Measurements from ENCODE around the gene DPH2. TPM values are rescaled to one million over a fixed set of nuclear protein-coding genes. Genes with fewer than 3 reads are reported as not detected.

The DPH2 gene
- total and polyA plus RNA-seq, 10 of the 15 experiments (the other 5 are each of a cell fraction or from before 2014, with no cell fraction given), result 13.1 to 82.9 (median 52.0) TPM

- POLR2A ChIA-PET, result interaction anchor here (0.6 to 3.8 kb wide), 4 partner anchors 15 to 119 kb away, joined by 3 to 18 read pairs (median 4); partner anchors contain the start of gene IPO13
- H3K4me2 ChIP-seq (ENCODE audit: control insufficient read depth, insufficient read depth), result peak overlapping the region; percentile 84
- H3K79me2 ChIP-seq (ENCODE audit: control insufficient read depth, insufficient read depth, low read length), result peaks cover 45% of the 10 kb centered on the region
- H3K9ac ChIP-seq (ENCODE audit: control insufficient read depth, insufficient read depth, low read length), result no peak overlapping the region
- intact Hi-C loops (cut with micrococcal nuclease; ENCODE audit: unreplicated experiment) (no loop called here), in situ Hi-C loops (cut with MboI) (no loop called here)
- peaks cover 30% of the 10 kb centered on the region for H3K4me1 ChIP-seq (ENCODE audit: control insufficient read depth, insufficient read depth, low read length)
- ATAC-seq (no peak), FAIRE-seq (no peak), DNase-seq (ENCODE audit: low read depth, low spot score) (no peak)
- 96% methylated on average over 8 of the region's 8 CpGs for WGBS (ENCODE audit: insufficient coverage, insufficient replicate concordance, low lambda C conversion rate, missing lambda C conversion rate)
- RAD21 ChIA-PET (ENCODE audit: unreplicated experiment), result interaction anchor here (0.6 kb wide), 1 partner anchor 1326 kb away, joined by 3 read pairs; no protein-coding TSS in a partner anchor
- H3K27ac ChIP-seq (ENCODE audit: control insufficient read depth, insufficient read depth), result no peak overlapping the region
- no peaks in the 10 kb centered on the region for H4K20me1 ChIP-seq (ENCODE audit: control insufficient read depth, insufficient read depth)
- H3K27me3 ChIP-seq (replicated peaks in 1 of 2; ENCODE audit: control insufficient read depth in 2 of 2, insufficient read depth in 2 of 2, low read length in 1 of 2), result no peaks in the 10 kb centered on the region
- H3K36me3 ChIP-seq (ENCODE audit: control insufficient read depth in 2 of 2, insufficient read depth in 2 of 2, low read length in 1 of 2), result peaks cover 7 to 15% of the 10 kb centered on the region in 2 experiments
- TF ChIP-seq NR2F1 (conservative IDR thresholded peaks at IDR 0.05) (no peak), TCF12 (IDR thresholded peaks at IDR 0.05; ENCODE audit: low read depth, low read length) (no peak), ASH2L (IDR thresholded peaks at IDR 0.05; ENCODE audit: borderline replicate concordance, low read depth) (no peak), BCLAF1 (IDR thresholded peaks at IDR 0.05) (no peak), RBBP5 (conservative IDR thresholded peaks at IDR 0.05) (no peak), EP300 (IDR thresholded peaks at IDR 0.05; ENCODE audit: borderline replicate concordance in 1 of 2, control insufficient read depth in 1 of 2, low read depth in 2 of 2, low read length in 2 of 2) (no peak), ZSCAN29 (IDR thresholded peaks at IDR 0.05) (no peak), POLR2A (IDR thresholded peaks at IDR 0.05; ENCODE audit: low read depth, low read length) (no peak), USF2 (IDR thresholded peaks at IDR 0.05; ENCODE audit: borderline replicate concordance, low read depth, low read length) (no peak), ZNF217 (IDR thresholded peaks at IDR 0.05) (no peak), ZBTB33 (IDR thresholded peaks at IDR 0.05) (no peak), ESRRA (IDR thresholded peaks at IDR 0.05; ENCODE audit: low read length) (no peak), MEF2B (IDR thresholded peaks at IDR 0.05; ENCODE audit: partially characterized antibody, poor library complexity, severe bottlenecking) (no peak), CEBPB (IDR thresholded peaks at IDR 0.05; ENCODE audit: borderline replicate concordance in 1 of 2, low read depth in 2 of 2, low read length in 2 of 2) (no peak)
- peak overlapping the region; percentile 95; the same call in 1 of the 2 replicates for H3K4me3 ChIP-seq
- no peak overlapping the region for H2AFZ ChIP-seq (ENCODE audit: control insufficient read depth, low read depth, low read length)
- no peaks in the 10 kb centered on the region for H3K9me3 ChIP-seq (replicated peaks; ENCODE audit: control insufficient read depth, insufficient read depth, low read length)
- CTCF ChIA-PET, result no interaction called here
- SMC1A ChIA-PET (ENCODE audit: uncharacterized antibody, unreplicated experiment), result interaction anchor here (1.3 kb wide), 1 partner anchor 16 kb away, joined by 3 read pairs; no protein-coding TSS in a partner anchor
- no TSS peak for BruUV-seq (replicated peaks)
Observed at GRCh38 chr1:43976890-43977289, 7.1 kb downstream of the DPH2 start.

All from GM12878 (cell line).